Effector memory CD8-positive, alpha-beta T cell (primary cell): Measurements from ENCODE around the gene TLCD5.
A peak's percentile ranks its signal among the peaks of the same experiment; 100 is the strongest.

Experiments used
- ATAC-seq: fragments of 150-1000 bp; cut with Tn5 transposase; replicated peaks from 2 replicates; pipeline ENCODE4 v1.10.0; 2021; ENCODE audit warnings: mild to moderate bottlenecking, moderate library complexity
- DNase-seq, 3 experiments: peaks; one replicate each; pipeline ENCODE4 v3.0.0; 2021
- H3K27ac Mint-ChIP-seq, 2 donors: one replicate each; pipeline ENCODE4 v1.8.0; 2022; ENCODE audit warnings: mild to moderate bottlenecking in 2 of 2, mixed read lengths in 2 of 2, moderate library complexity in 2 of 2
- H3K27me3 Mint-ChIP-seq, 2 donors: one replicate each; pipeline ENCODE4 v1.8.0; 2022; ENCODE audit warnings: mixed read lengths in 2 of 2
- H3K36me3 Mint-ChIP-seq: one replicate; pipeline ENCODE4 v1.8.0; 2022; ENCODE audit warnings: mild to moderate bottlenecking, moderate library complexity, mixed read lengths; ENCODE audit not compliant: insufficient read depth
- H3K4me1 Mint-ChIP-seq, 2 donors: one replicate each; pipeline ENCODE4 v1.8.0; 2022; ENCODE audit warnings: low read depth in 2 of 2, mixed read lengths in 2 of 2
- H3K4me3 Mint-ChIP-seq, 2 donors: one replicate each; pipeline ENCODE4 v1.8.0; 2022; ENCODE audit warnings: mild to moderate bottlenecking in 2 of 2, mixed read lengths in 2 of 2, moderate library complexity in 2 of 2
- H3K9me3 Mint-ChIP-seq, 2 donors: one replicate each; pipeline ENCODE4 v1.8.0; 2022; ENCODE audit warnings: mixed read lengths in 2 of 2

The TLCD5 gene

DNA sequence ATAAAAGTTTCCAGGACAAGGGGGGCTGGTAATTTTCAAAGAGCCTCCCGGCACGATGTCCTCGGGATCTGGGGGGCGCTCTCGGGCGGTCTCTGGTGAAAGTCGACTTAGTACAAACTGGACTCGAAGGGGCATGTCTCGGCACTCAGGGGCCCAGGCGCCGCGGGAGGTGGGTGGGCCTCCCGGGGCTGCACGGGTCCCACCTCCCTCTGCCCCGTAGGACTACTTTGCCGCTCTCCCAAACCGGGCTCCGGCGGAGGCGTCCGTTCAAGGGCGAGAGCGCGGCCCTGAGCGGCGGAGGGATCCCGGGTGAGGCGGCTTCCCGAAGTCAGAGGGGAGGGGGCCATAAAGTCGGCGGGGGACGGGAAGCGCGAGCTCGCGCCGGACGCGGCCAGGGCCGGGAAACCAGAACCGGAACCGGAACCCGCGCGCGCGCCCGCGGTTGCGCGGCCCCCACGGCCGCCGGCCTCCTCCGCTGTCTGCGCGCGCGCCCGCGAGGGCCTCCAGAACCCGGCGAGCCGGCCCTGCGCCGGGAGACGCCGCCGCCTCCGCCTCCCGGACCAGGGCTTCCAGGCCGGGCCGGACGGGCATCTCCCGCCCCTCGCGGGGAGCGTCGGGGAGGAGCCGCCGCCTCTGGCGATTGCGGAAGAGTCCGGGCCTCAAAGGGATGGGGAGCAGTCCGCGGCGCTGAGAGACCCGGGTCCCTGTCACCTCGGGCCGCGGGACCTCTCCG, 11.0 kb downstream of the TLCD5 start, which contains the start of gene ARHGEF12:
Gene ARHGEF12 (plus strand): TSS at position 506 of the 733 bp plus-strand sequence. CDS start 831 bp downstream, outside the sequence.
- ATAC-seq (peak; percentile 70), DNase-seq (peak; percentile 45 to 53 (median 48))
- H3K27ac Mint-ChIP-seq, result peak within 1 kb of the TSS; percentile 62 to 77
- peak within 1 kb of the TSS; percentile 86 to 88 for H3K4me3 Mint-ChIP-seq
- peaks cover 47 to 54% of the 10 kb centered on the region in 2 donors for H3K27me3 Mint-ChIP-seq
- H3K36me3 Mint-ChIP-seq, result peaks cover 11% of the 10 kb centered on the region
- no peaks in the 10 kb centered on the region for H3K9me3 Mint-ChIP-seq
- peaks cover 19 to 28% of the 10 kb centered on the region in 2 donors for H3K4me1 Mint-ChIP-seq

DNA sequence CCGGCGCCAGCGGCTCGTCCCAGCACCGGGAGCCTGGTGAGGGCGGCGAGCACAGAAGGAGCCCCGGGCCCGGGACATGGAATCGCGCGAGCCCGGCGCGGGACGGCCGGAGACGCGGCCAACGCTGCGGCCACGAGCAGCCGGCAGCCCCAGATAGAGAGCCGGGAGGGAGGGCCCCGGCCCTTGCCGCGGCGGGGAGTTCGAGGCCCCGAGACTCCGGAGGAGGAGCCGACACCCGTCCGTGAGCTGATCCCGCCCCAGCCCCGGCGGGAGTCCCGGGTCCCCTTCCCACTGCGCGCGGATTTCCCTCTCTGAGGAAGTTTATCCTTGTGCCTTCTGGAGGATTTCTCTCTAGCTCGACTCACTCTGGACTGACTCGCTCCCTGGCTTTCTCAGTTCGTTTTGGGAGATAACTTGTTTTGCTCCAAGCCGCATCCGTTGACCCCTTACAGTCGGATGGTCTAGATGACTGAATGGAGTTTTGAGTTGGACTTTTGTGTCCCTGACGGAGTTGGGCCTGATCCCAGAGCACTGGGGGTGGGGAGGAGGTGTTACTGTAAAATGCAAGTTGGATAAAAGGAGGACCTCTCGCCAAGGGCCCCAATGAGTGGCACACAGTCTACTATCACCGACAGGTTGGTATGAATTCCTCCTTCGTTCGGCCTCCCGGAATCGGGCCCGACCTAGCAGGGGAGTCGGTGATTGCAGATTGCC, 11.7 kb downstream of the TLCD5 start:
- Mint-ChIP-seq H3K4me3 (peak overlapping the region; percentile 86 to 88), H3K27me3 (peaks cover 43 to 48% of the 10 kb centered on the region in 2 donors), H3K27ac (peak overlapping the region; percentile 62 to 77), H3K36me3 (peaks cover 11% of the 10 kb centered on the region), H3K9me3 (no peaks in the 10 kb centered on the region), H3K4me1 (peaks cover 19 to 28% of the 10 kb centered on the region in 2 donors)
- DNase-seq, result peak in 1 of 3 experiments; percentile 1
- peak; percentile 34 for ATAC-seq

DNA sequence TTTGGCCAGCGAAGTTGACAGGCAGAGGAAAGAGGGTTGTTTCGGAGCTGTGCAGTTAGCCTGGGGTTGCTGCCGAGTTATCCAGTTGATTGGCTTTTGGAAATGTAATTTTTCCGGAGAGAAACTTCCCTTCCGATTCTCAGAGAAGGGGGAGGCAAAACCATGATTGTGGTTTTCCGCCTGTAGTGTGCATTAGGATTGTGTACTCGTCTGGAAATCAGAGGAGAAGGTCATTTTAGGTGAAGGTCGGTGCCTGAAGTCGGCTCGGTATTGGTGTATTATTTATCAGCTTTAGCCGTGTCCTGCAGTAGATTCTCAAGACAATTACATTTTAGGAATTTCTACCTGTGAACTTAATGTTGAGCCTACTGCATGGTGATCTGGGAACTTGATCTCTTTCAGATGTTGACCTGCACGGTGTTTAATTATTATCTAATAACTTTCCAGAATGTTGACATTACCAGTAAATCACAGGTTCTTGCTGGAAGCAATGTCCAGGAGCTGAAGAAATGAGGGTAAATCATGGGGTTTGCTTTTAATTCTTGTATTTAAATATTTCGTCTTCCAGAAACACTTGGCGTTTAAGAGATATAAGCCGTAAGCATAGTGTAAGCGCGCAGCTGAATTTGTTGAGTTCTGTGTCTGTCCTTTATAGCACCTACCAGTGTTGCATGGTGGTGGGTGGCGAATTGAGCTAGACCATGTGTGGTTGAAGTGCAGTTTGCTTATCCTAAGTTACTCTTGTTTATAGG, 12.4 kb downstream of the TLCD5 start:
- DNase-seq (no peak), ATAC-seq (no peak)
- Mint-ChIP-seq H3K27me3 (peaks cover 43 to 48% of the 10 kb centered on the region in 2 donors), H3K9me3 (no peaks in the 10 kb centered on the region), H3K4me3 (peak overlapping the region; percentile 86 to 88), H3K36me3 (peaks cover 11% of the 10 kb centered on the region), H3K4me1 (peaks cover 19 to 28% of the 10 kb centered on the region in 2 donors), H3K27ac (peak overlapping the region; percentile 62 to 77)

DNA sequence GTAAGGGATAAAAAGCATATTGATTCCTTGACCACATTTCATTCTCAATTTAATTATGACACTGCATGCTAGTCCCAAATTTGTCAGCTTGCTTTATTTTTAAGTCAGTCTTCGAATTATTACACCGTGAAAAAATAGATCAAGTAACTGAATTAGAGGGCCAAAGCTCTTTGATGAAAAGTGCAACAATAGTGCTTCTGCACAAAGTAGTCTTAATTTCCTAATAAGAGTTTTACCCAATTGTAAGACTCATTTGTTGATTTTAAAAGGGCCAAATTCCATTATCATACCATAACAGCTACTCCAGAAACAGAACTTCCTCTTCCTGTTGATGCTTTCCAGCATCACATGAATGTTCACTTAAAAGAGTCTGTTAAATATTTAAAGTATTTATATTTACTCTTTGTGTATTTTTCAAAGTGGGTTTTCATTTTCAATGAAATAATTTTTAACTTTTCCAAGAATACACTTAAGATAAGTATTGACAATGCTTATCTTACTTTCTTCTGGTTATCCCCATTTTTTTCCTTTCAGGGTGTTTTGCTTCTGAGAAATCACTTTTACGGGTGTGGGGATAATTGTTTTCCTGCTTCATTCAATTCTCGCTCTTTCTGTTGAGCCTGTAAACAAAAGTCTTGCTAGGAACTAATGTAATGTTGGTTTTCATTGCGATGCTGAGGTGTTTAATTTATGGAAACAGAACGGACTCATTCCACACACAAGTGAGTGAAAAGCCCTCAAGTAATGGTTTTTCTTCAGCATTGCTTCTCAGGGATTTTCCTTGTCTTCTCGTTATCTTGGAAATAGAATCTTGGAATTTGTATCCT, 13.2 kb downstream of the TLCD5 start:
- peak overlapping the region; percentile 86 to 88 for H3K4me3 Mint-ChIP-seq
- ATAC-seq, result no peak
- H3K36me3 Mint-ChIP-seq, result peaks cover 11% of the 10 kb centered on the region
- peaks cover 19 to 28% of the 10 kb centered on the region in 2 donors for H3K4me1 Mint-ChIP-seq
- no peaks in the 10 kb centered on the region for H3K9me3 Mint-ChIP-seq
- no peak for DNase-seq
- H3K27ac Mint-ChIP-seq, result no peak overlapping the region
- peaks cover 37 to 42% of the 10 kb centered on the region in 2 donors for H3K27me3 Mint-ChIP-seq

DNA sequence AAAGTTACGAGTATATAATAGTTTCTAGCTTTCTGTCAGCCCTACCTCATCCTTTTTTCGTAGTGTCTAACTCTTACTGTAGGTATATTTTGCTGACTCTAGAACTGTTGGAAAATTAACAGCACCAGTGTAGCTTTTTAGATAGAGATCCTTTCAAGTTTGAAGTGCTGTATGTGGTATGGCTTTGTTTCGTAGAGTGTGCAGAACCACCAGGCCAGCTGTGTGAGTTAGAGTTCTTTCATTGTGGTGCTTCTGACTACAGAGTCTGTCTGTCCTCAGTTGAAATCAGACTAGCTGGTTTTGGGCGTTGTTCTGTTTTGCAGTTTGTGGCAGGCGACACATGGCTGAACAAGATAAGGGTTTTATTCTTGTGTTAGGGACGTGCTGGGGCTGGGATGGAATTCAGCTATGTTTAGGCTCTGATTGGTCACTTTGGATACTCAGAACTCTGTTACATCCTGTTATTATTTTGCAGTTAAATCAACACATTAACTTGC, 14.3 kb downstream of the TLCD5 start:
- Mint-ChIP-seq H3K4me3 (peak overlapping the region in 1 of 2 donors; percentile 15), H3K9me3 (no peaks in the 10 kb centered on the region), H3K27me3 (peaks cover 35 to 39% of the 10 kb centered on the region in 2 donors), H3K4me1 (peaks cover 22 to 35% of the 10 kb centered on the region in 2 donors), H3K36me3 (peaks cover 19% of the 10 kb centered on the region), H3K27ac (no peak overlapping the region)
- DNase-seq (no peak), ATAC-seq (no peak)

DNA sequence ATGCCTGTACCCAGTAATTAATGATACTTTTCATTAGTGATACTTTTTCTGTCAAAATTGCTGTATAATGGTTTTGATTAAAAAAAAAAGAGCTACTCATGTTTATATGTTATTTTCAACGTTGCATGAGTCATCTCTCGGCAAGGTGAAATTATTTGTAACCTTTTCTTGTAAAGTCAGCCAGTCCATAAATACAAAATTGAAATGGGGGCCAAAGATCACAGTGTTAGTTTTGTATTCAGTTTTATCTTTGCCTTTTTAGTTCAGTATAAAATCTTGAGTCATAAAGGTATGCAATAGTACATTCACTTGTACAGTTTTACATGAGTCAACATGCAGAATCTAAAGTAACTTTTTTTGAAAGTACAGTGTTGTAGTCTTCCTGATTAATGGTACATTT, 15.4 kb downstream of the TLCD5 start:
- Mint-ChIP-seq H3K27ac (no peak overlapping the region), H3K4me1 (peaks cover 26 to 39% of the 10 kb centered on the region in 2 donors), H3K4me3 (no peak overlapping the region), H3K9me3 (no peaks in the 10 kb centered on the region), H3K36me3 (peaks cover 20% of the 10 kb centered on the region), H3K27me3 (peaks cover 35 to 39% of the 10 kb centered on the region in 2 donors)
- DNase-seq (no peak), ATAC-seq (no peak)

DNA sequence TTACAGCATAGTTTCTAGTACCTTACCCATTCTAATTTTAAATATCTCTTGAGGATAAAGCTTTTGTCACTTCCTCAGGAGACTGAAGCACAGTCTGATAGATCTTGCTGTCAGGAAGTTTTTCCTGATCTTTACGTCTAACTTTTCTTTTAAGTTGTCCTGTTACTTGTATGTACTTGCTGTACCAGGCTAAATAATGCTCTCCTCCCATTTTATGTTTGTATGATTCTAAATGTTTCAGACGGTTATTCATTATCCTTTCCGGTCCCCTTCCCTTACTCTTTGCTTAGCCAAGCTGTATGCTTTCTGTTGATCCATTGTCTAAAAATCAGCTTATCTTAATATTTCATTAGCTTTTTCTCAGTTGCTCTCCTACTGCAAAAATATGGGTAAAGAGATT, 17.1 kb downstream of the TLCD5 start:
- H3K9me3 Mint-ChIP-seq, result no peaks in the 10 kb centered on the region
- no peak for DNase-seq
- H3K27me3 Mint-ChIP-seq, result peaks cover 37 to 42% of the 10 kb centered on the region in 2 donors
- no peak for ATAC-seq
- H3K4me3 Mint-ChIP-seq, result no peak overlapping the region
- no peak overlapping the region for H3K27ac Mint-ChIP-seq
- peaks cover 20% of the 10 kb centered on the region for H3K36me3 Mint-ChIP-seq
- peaks cover 29 to 41% of the 10 kb centered on the region in 2 donors for H3K4me1 Mint-ChIP-seq

GRCh38 chr11:120342678-120343077, 17.6 kb downstream of the TLCD5 start:
- Mint-ChIP-seq H3K36me3 (peaks cover 16% of the 10 kb centered on the region), H3K9me3 (no peaks in the 10 kb centered on the region), H3K4me3 (no peak overlapping the region), H3K27me3 (peaks cover 37 to 42% of the 10 kb centered on the region in 2 donors), H3K4me1 (peaks cover 30 to 37% of the 10 kb centered on the region in 2 donors), H3K27ac (no peak overlapping the region)
- DNase-seq (no peak), ATAC-seq (no peak)

DNA sequence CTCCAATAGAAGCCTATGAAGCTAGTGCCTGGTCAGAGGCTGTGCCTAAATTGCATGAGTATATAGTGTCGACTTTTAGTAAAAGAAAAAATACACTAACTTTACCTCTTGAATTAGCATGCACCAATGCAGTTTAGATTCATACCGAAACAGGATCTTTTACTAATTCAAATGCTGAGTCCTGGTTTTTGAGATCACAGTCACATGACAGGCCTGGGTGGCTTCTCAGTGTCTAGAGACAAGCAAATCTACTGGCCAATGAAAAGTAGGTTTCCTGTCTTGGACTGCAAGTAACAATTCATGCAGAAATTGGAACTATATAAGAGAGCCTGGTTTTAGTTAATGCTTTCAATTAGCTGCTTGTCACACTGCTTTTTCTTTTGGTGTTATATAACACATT, 18.3 kb downstream of the TLCD5 start:
- Mint-ChIP-seq H3K4me1 (peaks cover 30 to 33% of the 10 kb centered on the region in 2 donors), H3K4me3 (peak overlapping the region; percentile 54 to 56), H3K27ac (peak overlapping the region in 1 of 2 donors; percentile 74), H3K36me3 (peaks cover 16% of the 10 kb centered on the region), H3K27me3 (peaks cover 33 to 40% of the 10 kb centered on the region in 2 donors), H3K9me3 (no peaks in the 10 kb centered on the region)
- ATAC-seq, result no peak
- DNase-seq, result no peak

DNA sequence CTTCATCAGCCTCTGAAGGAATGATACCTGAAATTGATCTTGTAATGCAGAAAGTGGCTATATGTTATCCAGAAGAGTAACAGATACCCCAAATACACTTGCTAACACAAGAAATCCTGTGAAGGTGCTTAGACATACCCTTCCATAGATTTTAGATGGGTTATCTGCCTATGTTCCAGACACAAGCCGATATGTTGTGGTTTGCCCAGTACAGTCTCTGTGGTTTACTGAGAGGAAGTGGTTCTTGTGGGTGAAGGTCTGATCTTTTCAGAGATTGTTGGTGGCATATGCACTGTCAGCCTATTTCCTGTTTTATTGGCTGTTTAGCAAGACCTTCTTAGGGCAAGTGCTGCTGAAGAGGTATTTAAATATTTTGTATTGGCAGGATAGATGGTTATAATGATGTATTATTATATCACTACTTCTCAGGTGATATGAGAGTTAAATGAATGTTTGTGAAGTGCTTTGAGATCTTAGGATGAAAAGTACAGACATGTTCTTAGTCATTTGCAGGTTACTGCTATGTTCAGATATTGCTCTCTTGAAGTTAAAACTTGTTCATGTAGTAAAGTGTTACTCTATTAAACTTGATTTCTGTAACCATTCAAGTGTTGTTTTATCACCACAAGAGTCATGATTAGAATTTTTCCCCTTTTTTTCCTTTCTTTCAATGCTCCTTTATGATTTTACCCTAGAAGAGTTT, 19.4 kb downstream of the TLCD5 start:
- peaks cover 16% of the 10 kb centered on the region for H3K36me3 Mint-ChIP-seq
- DNase-seq (peak; percentile 55 to 60 (median 60)), ATAC-seq (peak; percentile 96)
- peak overlapping the region; percentile 54 to 56 for H3K4me3 Mint-ChIP-seq
- no peaks in the 10 kb centered on the region for H3K9me3 Mint-ChIP-seq
- H3K27ac Mint-ChIP-seq, result peak overlapping the region in 1 of 2 donors; percentile 74
- H3K27me3 Mint-ChIP-seq, result peaks cover 40 to 46% of the 10 kb centered on the region in 2 donors
- peaks cover 28 to 30% of the 10 kb centered on the region in 2 donors for H3K4me1 Mint-ChIP-seq

- DNase-seq (no peak), ATAC-seq (no peak)
- Mint-ChIP-seq H3K4me1 (peaks cover 22 to 23% of the 10 kb centered on the region in 2 donors), H3K9me3 (no peaks in the 10 kb centered on the region), H3K36me3 (peaks cover 16% of the 10 kb centered on the region), H3K4me3 (no peak overlapping the region), H3K27me3 (peaks cover 42 to 53% of the 10 kb centered on the region in 2 donors), H3K27ac (no peak overlapping the region)
Observed at GRCh38 chr11:120346233-120346632, 21.1 kb downstream of the TLCD5 start.

DNA sequence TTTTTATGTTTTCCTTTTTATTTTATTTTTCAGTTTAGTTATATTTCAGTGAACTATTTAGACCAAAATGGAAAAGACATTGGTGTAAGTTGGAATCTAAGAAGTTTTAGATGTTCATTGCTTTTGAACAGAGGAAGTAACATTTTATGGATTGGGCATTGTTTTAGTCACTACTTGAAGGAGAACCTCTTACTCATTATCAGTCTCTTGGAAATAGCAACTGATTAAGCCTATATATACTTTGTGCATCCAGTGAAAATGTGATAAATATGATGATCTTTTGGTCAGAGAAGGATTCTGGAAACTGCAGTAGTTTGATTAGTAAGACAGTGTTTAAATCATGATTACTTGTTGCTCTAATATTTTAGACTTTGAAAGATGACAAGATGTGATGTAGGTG, 25.5 kb downstream of the TLCD5 start:
- Mint-ChIP-seq H3K36me3 (peaks cover 4% of the 10 kb centered on the region), H3K27me3 (peaks cover 46 to 69% of the 10 kb centered on the region in 2 donors), H3K27ac (no peak overlapping the region), H3K9me3 (no peaks in the 10 kb centered on the region), H3K4me1 (peaks cover 7 to 13% of the 10 kb centered on the region in 2 donors), H3K4me3 (no peak overlapping the region)
- DNase-seq (no peak), ATAC-seq (no peak)
